Mesothelial cell of epicardium (in vitro differentiated cells): ENCODE data around the gene MGAM2. TPM values are rescaled to one million over a fixed set of nuclear protein-coding genes. Genes with fewer than 3 reads are reported as not detected.

Source experiments
- DNase-seq, 2 experiments: peaks; one replicate each; pipeline ENCODE4 v3.0.0; 2021; ENCODE audit warnings: low spot score in 2 of 2; ENCODE audit not compliant: unreplicated experiment in 2 of 2
- H3K27ac Mint-ChIP-seq: 2 replicates; pipeline ENCODE4 v1.8.0; 2021; ENCODE audit warnings: mixed read lengths
- H3K27me3 Mint-ChIP-seq: 2 replicates; pipeline ENCODE4 v1.8.0; 2021; ENCODE audit warnings: low read depth, mixed read lengths
- H3K36me3 Mint-ChIP-seq: 2 replicates; pipeline ENCODE4 v1.8.0; 2021; ENCODE audit warnings: mixed read lengths
- H3K4me1 Mint-ChIP-seq: 2 replicates; pipeline ENCODE4 v1.8.0; 2021; ENCODE audit warnings: mixed read lengths
- H3K4me3 Mint-ChIP-seq: 2 replicates; pipeline ENCODE4 v1.8.0; 2021; ENCODE audit warnings: mild to moderate bottlenecking, moderate library complexity, mixed read lengths
- H3K9me3 Mint-ChIP-seq: 2 replicates; pipeline ENCODE4 v1.8.0; 2021; ENCODE audit warnings: mixed read lengths
- CTCF ChIP-seq: fragments of 200-600 bp; sonication (generic); IDR thresholded peaks from one replicate; pipeline ENCODE4 v1.5.0; 2021; ENCODE audit warnings: antibody characterized with exemption; ENCODE audit not compliant: unreplicated experiment
- total RNA-seq: library from RNA; stranded (reverse); gene quantifications from 3 replicates; pipeline ENCODE4 v1.2.1, GENCODE V29; 2021

Gene MGAM2
- total RNA-seq, 1 donor from 2014 or later, result 0.13 TPM

GRCh38 chr7:142161921-142162320 lies 50.4 kb downstream of the MGAM2 start:
- Mint-ChIP-seq H3K27ac (no peak overlapping the region), H3K27me3 (peaks cover 6% of the 10 kb centered on the region), H3K4me1 (no peaks in the 10 kb centered on the region), H3K4me3 (no peak overlapping the region), H3K36me3 (no peaks in the 10 kb centered on the region), H3K9me3 (no peaks in the 10 kb centered on the region)
- TF ChIP-seq CTCF, result no peak
- DNase-seq, result no peak

- no peak for TF ChIP-seq CTCF
- H3K4me3 Mint-ChIP-seq, result no peak overlapping the region
- H3K27ac Mint-ChIP-seq, result no peak overlapping the region
- no peaks in the 10 kb centered on the region for H3K9me3 Mint-ChIP-seq
- no peak for DNase-seq
- H3K36me3 Mint-ChIP-seq, result no peaks in the 10 kb centered on the region
- H3K4me1 Mint-ChIP-seq, result no peaks in the 10 kb centered on the region
- H3K27me3 Mint-ChIP-seq, result peaks cover 4% of the 10 kb centered on the region
Measured at GRCh38 chr7:142168746-142169145, 57.2 kb downstream of the MGAM2 start.

GRCh38 chr7:142172932-142173331 lies 61.4 kb downstream of the MGAM2 start:
- no peaks in the 10 kb centered on the region for H3K4me1 Mint-ChIP-seq
- H3K9me3 Mint-ChIP-seq, result peaks cover 4% of the 10 kb centered on the region

GRCh38 chr7:142174441-142174840 lies 62.9 kb downstream of the MGAM2 start:
- no peak overlapping the region for H3K27ac Mint-ChIP-seq
- no peaks in the 10 kb centered on the region for H3K27me3 Mint-ChIP-seq
- no peak overlapping the region for H3K4me3 Mint-ChIP-seq
- TF ChIP-seq CTCF, result no peak
- no peaks in the 10 kb centered on the region for H3K36me3 Mint-ChIP-seq
- peaks cover 4% of the 10 kb centered on the region for H3K9me3 Mint-ChIP-seq
- no peaks in the 10 kb centered on the region for H3K4me1 Mint-ChIP-seq
- DNase-seq, result no peak

More at GRCh38 chr7:142172932-142173331, 61.4 kb downstream of the MGAM2 start:
- Mint-ChIP-seq H3K36me3 (no peaks in the 10 kb centered on the region), H3K27me3 (no peaks in the 10 kb centered on the region), H3K4me3 (no peak overlapping the region), H3K27ac (no peak overlapping the region)
- TF ChIP-seq CTCF, result no peak
- no peak for DNase-seq

- Mint-ChIP-seq H3K9me3 (peaks cover 4% of the 10 kb centered on the region), H3K27ac (no peak overlapping the region), H3K4me1 (no peaks in the 10 kb centered on the region), H3K27me3 (no peaks in the 10 kb centered on the region), H3K4me3 (no peak overlapping the region), H3K36me3 (no peaks in the 10 kb centered on the region)
- TF ChIP-seq CTCF, result no peak
- no peak for DNase-seq
Measured at GRCh38 chr7:142175594-142175993, 64.1 kb downstream of the MGAM2 start.

GRCh38 chr7:142176901-142177300 lies 65.4 kb downstream of the MGAM2 start:
- TF ChIP-seq CTCF, result no peak
- H3K27ac Mint-ChIP-seq, result no peak overlapping the region
- H3K27me3 Mint-ChIP-seq, result no peaks in the 10 kb centered on the region
- DNase-seq, result no peak
- H3K9me3 Mint-ChIP-seq, result peaks cover 4% of the 10 kb centered on the region
- no peaks in the 10 kb centered on the region for H3K4me1 Mint-ChIP-seq
- no peaks in the 10 kb centered on the region for H3K36me3 Mint-ChIP-seq
- H3K4me3 Mint-ChIP-seq, result no peak overlapping the region
